Liver (tissue), 9 donors: ENCODE results near the gene JADE3. TPM values are rescaled to one million over a fixed set of nuclear protein-coding genes. Genes with fewer than 3 reads are reported as not detected.
A peak's percentile ranks its signal among the peaks of the same experiment; 100 is the strongest.

ENCODE experiments used
- DNase-seq: peaks from one replicate; pipeline ENCODE4 v3.0.0-alpha.2; 2017; ENCODE audit warnings: low spot score
- H3K27ac ChIP-seq, 2 donors: one replicate each; pipeline ENCODE4 v1.7.0; 2013; ENCODE audit warnings: inconsistent platforms in 2 of 2, low read length in 2 of 2, control low read depth in 1 of 2, low read depth in 1 of 2, mild to moderate bottlenecking in 1 of 2
- H3K27me3 ChIP-seq, 4 donors: one replicate each; pipeline versions ENCODE4 v1.6.1 to v1.7.0; 2013; ENCODE audit warnings: low read length in 3 of 4, inconsistent platforms in 1 of 4, mild to moderate bottlenecking in 1 of 4, moderate library complexity in 1 of 4; ENCODE audit not compliant: control insufficient read depth in 4 of 4, insufficient read depth in 4 of 4
- H3K36me3 ChIP-seq, 4 donors: one replicate each; pipeline versions ENCODE4 v1.6.1 to v1.7.0; 2013; ENCODE audit warnings: low read length in 3 of 4, mild to moderate bottlenecking in 3 of 4, low read depth in 1 of 4, moderate library complexity in 1 of 4; ENCODE audit not compliant: control insufficient read depth in 4 of 4, insufficient read depth in 3 of 4
- H3K4me1 ChIP-seq, 4 donors: one replicate each; pipeline versions ENCODE4 v1.6.1 to v1.7.0; 2013; ENCODE audit warnings: low read length in 3 of 4, mild to moderate bottlenecking in 3 of 4, moderate library complexity in 1 of 4; ENCODE audit not compliant: control insufficient read depth in 4 of 4, insufficient read depth in 4 of 4
- H3K4me3 ChIP-seq, 3 donors: one replicate each; pipeline versions ENCODE4 v1.6.1 to v1.7.0; 2013; ENCODE audit warnings: low read length in 3 of 3, control low read depth in 1 of 3, low read depth in 1 of 3, mild to moderate bottlenecking in 1 of 3
- H3K9ac ChIP-seq, 2 donors: one replicate each; pipeline ENCODE4 v1.7.0; 2013; ENCODE audit warnings: low read length in 2 of 2, mild to moderate bottlenecking in 2 of 2, moderate library complexity in 2 of 2, control low read depth in 1 of 2, low read depth in 1 of 2
- H3K9me3 ChIP-seq, 4 donors: one replicate each; pipeline versions ENCODE4 v1.6.1 to v1.7.0; 2013; ENCODE audit warnings: low read length in 3 of 4; ENCODE audit not compliant: control insufficient read depth in 4 of 4
- EGR1 ChIP-seq, 2 donors: IDR thresholded peaks; 2 replicates each; pipeline ENCODE4 v1.6.1; 2016 to 2018; ENCODE audit warnings: antibody characterized with exemption in 2 of 2, low read depth in 2 of 2
- FOXA1 ChIP-seq: IDR thresholded peaks from 2 replicates; pipeline ENCODE4 v1.6.1; 2016; ENCODE audit warnings: antibody characterized with exemption
- FOXA2 ChIP-seq: IDR thresholded peaks from 2 replicates; pipeline ENCODE4 v1.6.1; 2016; ENCODE audit warnings: antibody characterized with exemption
- GABPA ChIP-seq, 2 donors: IDR thresholded peaks in 1 of 2; conservative IDR thresholded peaks in 1 of 2; 2 replicates each; pipeline ENCODE4 v1.6.1; 2016; ENCODE audit warnings: antibody characterized with exemption in 2 of 2, mild to moderate bottlenecking in 1 of 2, moderate library complexity in 1 of 2
- HNF4A ChIP-seq, 2 donors: conservative IDR thresholded peaks; 2 replicates each; pipeline ENCODE4 v1.6.1; 2016; ENCODE audit warnings: antibody characterized with exemption in 2 of 2, mild to moderate bottlenecking in 2 of 2
- HNF4G ChIP-seq: IDR thresholded peaks from 2 replicates; pipeline ENCODE4 v1.6.1; 2016; ENCODE audit warnings: antibody characterized with exemption
- JUND ChIP-seq, 2 donors: IDR thresholded peaks; 2 replicates each; pipeline ENCODE4 v1.6.1; 2016; ENCODE audit warnings: antibody characterized with exemption in 2 of 2
- NR2F2 ChIP-seq: IDR thresholded peaks from 2 replicates; pipeline ENCODE4 v1.6.1; 2016; ENCODE audit warnings: antibody characterized with exemption
- RAD21 ChIP-seq, 2 donors: IDR thresholded peaks; 2 replicates each; pipeline ENCODE4 v1.6.1; 2016; ENCODE audit warnings: antibody characterized with exemption in 2 of 2, mild to moderate bottlenecking in 2 of 2
- RXRA ChIP-seq, 2 donors: IDR thresholded peaks; 2 replicates each; pipeline ENCODE4 v1.6.1; 2017 to 2018; ENCODE audit warnings: antibody characterized with exemption in 2 of 2, mild to moderate bottlenecking in 1 of 2
- SP1 ChIP-seq: IDR thresholded peaks from 2 replicates; pipeline ENCODE4 v1.6.1; 2018; ENCODE audit warnings: antibody characterized with exemption, mild to moderate bottlenecking
- TAF1 ChIP-seq: conservative IDR thresholded peaks from 2 replicates; pipeline ENCODE4 v1.6.1; 2016; ENCODE audit warnings: antibody characterized with exemption, mild to moderate bottlenecking
- YY1 ChIP-seq: IDR thresholded peaks from 2 replicates; pipeline ENCODE4 v1.6.1; 2016; ENCODE audit warnings: antibody characterized with exemption, mild to moderate bottlenecking
- WGBS: extraction: QIAGEN DNeasy Blood & Tissue Kit; methylation state at CpG from one replicate; pipeline ENCODE4 v1.1.7; 2013; 5-methylcytosine and 5-hydroxymethylcytosine counted together
- polyA plus RNA-seq, 2 donors: library from polyadenylated mRNA; stranded (reverse) in 1 of 2; unstranded in 1 of 2; fragments of 200-250 nt in 1 of 2; fragments of >200 nt in 1 of 2; fragmentation: Nextera tagmentation in 1 of 2; extraction: Ambion mirVana in 1 of 2; gene quantifications; one replicate each; pipeline versions ENCODE4 v1.2.1 to v1.2.3, GENCODE V29; 2013 to 2015
- total RNA-seq, 2 donors: library from RNA; depleted of rRNA; stranded (reverse); fragments of >200 nt; gene quantifications; one replicate each; pipeline ENCODE4 v1.2.3, GENCODE V29; 2014
- TF ChIP-seq, protein P1 (sequence below): IDR thresholded peaks from 2 replicates; pipeline ENCODE4 v1.6.1; 2016; ENCODE audit warnings: antibody characterized with exemption, mild to moderate bottlenecking
- TF ChIP-seq, protein P2 (sequence below): IDR thresholded peaks from 2 replicates; pipeline ENCODE4 v1.6.1; 2016; ENCODE audit warnings: antibody characterized with exemption
- TF ChIP-seq, protein P3 (sequence below): fragments of 150-350 bp; IDR thresholded peaks from 2 replicates; pipeline ENCODE4 v1.5.1; 2017; ENCODE audit warnings: improper control_type of control experiment, low read depth, low read length; ENCODE audit not compliant: missing input control
- TF ChIP-seq, protein P4 (sequence below): IDR thresholded peaks from 2 replicates; pipeline ENCODE4 v1.6.1; 2016; ENCODE audit warnings: antibody characterized with exemption
- donor health status: healthy.
- donor health status: healthy.
- donor health status: healthy.
- donor health status: healthy.
- donor health status: healthy.

JADE3 gene
- total and polyA plus RNA-seq, 4 donors, result 2.6 to 9.0 (median 5.2) TPM

DNA sequence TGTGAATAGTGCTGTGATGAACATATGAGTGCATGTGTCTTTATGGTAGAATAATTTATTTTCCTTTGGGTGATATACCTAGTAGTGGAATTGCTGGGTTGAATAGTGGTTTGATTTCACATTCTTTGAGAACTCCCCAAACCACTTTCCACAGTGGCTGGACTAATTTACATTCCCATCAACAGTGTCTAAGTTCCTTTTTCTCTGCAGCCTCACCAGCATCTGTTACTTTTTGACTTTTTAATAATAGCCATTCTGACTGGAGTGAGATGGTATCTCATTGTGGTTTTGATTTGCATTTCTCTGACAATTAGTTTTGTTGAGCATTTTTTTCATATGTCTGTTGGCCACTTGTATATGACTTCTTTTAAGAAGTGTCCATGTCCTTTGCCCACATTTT lies 29.1 kb downstream of the JADE3 start:
- Histone ChIP-seq H3K27me3 (peaks cover 0 to 2% (median 0%) of the 10 kb centered on the region in 4 donors), H3K9ac (no peak overlapping the region), H3K4me3 (no peak overlapping the region), H3K9me3 (no peaks in the 10 kb centered on the region), H3K4me1 (peaks cover 0 to 4% (median under 1%) of the 10 kb centered on the region in 4 donors), H3K27ac (no peak overlapping the region), H3K36me3 (no peaks in the 10 kb centered on the region)
- DNase-seq, result no peak
- no peak for TF ChIP-seq RXRA (IDR thresholded peaks at IDR 0.05)
- TF ChIP-seq, protein P1, sequence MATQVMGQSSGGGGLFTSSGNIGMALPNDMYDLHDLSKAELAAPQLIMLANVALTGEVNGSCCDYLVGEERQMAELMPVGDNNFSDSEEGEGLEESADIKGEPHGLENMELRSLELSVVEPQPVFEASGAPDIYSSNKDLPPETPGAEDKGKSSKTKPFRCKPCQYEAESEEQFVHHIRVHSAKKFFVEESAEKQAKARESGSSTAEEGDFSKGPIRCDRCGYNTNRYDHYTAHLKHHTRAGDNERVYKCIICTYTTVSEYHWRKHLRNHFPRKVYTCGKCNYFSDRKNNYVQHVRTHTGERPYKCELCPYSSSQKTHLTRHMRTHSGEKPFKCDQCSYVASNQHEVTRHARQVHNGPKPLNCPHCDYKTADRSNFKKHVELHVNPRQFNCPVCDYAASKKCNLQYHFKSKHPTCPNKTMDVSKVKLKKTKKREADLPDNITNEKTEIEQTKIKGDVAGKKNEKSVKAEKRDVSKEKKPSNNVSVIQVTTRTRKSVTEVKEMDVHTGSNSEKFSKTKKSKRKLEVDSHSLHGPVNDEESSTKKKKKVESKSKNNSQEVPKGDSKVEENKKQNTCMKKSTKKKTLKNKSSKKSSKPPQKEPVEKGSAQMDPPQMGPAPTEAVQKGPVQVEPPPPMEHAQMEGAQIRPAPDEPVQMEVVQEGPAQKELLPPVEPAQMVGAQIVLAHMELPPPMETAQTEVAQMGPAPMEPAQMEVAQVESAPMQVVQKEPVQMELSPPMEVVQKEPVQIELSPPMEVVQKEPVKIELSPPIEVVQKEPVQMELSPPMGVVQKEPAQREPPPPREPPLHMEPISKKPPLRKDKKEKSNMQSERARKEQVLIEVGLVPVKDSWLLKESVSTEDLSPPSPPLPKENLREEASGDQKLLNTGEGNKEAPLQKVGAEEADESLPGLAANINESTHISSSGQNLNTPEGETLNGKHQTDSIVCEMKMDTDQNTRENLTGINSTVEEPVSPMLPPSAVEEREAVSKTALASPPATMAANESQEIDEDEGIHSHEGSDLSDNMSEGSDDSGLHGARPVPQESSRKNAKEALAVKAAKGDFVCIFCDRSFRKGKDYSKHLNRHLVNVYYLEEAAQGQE, result no peak
- TF ChIP-seq FOXA2, result no peak
- TF ChIP-seq YY1, result no peak

DNA sequence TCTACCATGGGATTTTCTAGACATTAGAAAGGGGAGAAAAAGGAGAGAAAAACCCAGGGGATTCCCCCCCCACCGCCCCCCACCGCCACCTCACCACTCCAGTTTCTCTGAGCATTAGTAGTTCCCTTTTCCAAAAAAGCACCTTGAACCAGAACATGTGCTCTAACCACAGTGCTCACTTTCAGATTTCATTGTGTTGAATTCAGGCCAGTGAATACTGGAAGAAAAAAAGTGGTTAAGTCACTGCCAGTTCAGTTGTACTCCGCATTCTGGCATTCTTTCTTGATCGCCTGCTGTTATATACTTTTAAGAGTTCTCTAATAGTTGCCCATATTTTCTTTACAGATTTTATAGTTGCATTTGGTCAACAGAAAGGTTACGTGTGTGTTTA lies 40.9 kb downstream of the JADE3 start:
- H3K27ac ChIP-seq, result peak overlapping the region; percentile 50 to 56
- WGBS, result 43% methylated on average over 5 of the region's 5 CpGs
- DNase-seq, result no peak

DNA sequence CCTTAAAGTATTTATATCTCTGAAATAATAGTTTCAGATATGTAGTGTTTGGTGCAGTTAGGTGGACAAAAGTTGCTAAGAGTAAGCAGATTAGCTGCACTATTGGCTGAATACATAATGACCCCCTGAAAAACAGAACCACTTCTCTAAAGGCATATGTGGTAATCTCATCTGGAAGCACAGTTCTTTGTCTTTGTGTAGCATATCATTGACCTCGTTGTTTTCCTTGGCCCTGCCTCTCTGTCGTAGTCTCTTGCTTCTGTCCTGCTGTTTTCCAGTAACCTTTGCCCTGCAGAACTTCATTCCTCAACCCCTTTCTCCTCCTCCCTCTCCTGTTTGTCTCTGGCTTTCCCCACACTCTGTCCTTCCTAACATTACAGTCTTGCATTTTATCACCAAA lies 41.4 kb downstream of the JADE3 start:
- no peak overlapping the region for H3K9ac ChIP-seq
- peaks cover 3 to 20% (median 14%) of the 10 kb centered on the region in 4 donors for H3K4me1 ChIP-seq
- H3K27ac ChIP-seq, result peak overlapping the region; percentile 46 to 50
- no peaks in the 10 kb centered on the region for H3K9me3 ChIP-seq
- H3K36me3 ChIP-seq, result no peaks in the 10 kb centered on the region
- DNase-seq, result no peak
- WGBS, result 7% methylated on average over 2 of the region's 2 CpGs
- H3K4me3 ChIP-seq, result no peak overlapping the region
- no peaks in the 10 kb centered on the region for H3K27me3 ChIP-seq
- TF ChIP-seq NR2F2 (peak; percentile 64), TAF1 (no peak), YY1 (peak; percentile 14), FOXA2 (no peak), HNF4A (conservative IDR thresholded peaks at IDR 0.05) (peak; percentile 20 to 65), FOXA1 (no peak), JUND (IDR thresholded peaks at IDR 0.05) (no peak), EGR1 (IDR thresholded peaks at IDR 0.05; ENCODE audit: low read depth in 2 of 2) (no peak), HNF4G (no peak), RAD21 (IDR thresholded peaks at IDR 0.05) (no peak), SP1 (peak; percentile 32), RXRA (IDR thresholded peaks at IDR 0.05) (peak; percentile 60 to 77), GABPA (IDR thresholded peaks at IDR 0.05 in 1 of 2, conservative IDR thresholded peaks at IDR 0.05 in 1 of 2) (no peak)
- TF ChIP-seq, protein P2, sequence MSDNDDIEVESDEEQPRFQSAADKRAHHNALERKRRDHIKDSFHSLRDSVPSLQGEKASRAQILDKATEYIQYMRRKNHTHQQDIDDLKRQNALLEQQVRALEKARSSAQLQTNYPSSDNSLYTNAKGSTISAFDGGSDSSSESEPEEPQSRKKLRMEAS, result no peak
- TF ChIP-seq, protein P3, sequence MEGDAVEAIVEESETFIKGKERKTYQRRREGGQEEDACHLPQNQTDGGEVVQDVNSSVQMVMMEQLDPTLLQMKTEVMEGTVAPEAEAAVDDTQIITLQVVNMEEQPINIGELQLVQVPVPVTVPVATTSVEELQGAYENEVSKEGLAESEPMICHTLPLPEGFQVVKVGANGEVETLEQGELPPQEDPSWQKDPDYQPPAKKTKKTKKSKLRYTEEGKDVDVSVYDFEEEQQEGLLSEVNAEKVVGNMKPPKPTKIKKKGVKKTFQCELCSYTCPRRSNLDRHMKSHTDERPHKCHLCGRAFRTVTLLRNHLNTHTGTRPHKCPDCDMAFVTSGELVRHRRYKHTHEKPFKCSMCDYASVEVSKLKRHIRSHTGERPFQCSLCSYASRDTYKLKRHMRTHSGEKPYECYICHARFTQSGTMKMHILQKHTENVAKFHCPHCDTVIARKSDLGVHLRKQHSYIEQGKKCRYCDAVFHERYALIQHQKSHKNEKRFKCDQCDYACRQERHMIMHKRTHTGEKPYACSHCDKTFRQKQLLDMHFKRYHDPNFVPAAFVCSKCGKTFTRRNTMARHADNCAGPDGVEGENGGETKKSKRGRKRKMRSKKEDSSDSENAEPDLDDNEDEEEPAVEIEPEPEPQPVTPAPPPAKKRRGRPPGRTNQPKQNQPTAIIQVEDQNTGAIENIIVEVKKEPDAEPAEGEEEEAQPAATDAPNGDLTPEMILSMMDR, result no peak
- TF ChIP-seq, protein P1, result no peak
- TF ChIP-seq, protein P4, sequence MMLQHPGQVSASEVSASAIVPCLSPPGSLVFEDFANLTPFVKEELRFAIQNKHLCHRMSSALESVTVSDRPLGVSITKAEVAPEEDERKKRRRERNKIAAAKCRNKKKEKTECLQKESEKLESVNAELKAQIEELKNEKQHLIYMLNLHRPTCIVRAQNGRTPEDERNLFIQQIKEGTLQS, result no peak

More for the DNA sequence above, 40.9 kb downstream of the JADE3 start:
- no peaks in the 10 kb centered on the region for H3K9me3 ChIP-seq
- no peak for TF ChIP-seq HNF4A (conservative IDR thresholded peaks at IDR 0.05)
- TF ChIP-seq GABPA (IDR thresholded peaks at IDR 0.05 in 1 of 2, conservative IDR thresholded peaks at IDR 0.05 in 1 of 2), result no peak
- no peak for TF ChIP-seq NR2F2
- no peak overlapping the region for H3K4me3 ChIP-seq
- peaks cover 3 to 19% (median 11%) of the 10 kb centered on the region in 4 donors for H3K4me1 ChIP-seq
- no peaks in the 10 kb centered on the region for H3K27me3 ChIP-seq
- no peaks in the 10 kb centered on the region for H3K36me3 ChIP-seq
- H3K9ac ChIP-seq, result no peak overlapping the region
